Liver (tissue), 9 donors: Measurements from ENCODE around the gene HSF4. TPM values are rescaled to one million over a fixed set of nuclear protein-coding genes. Genes with fewer than 3 reads are reported as not detected.

ENCODE experiments used
- DNase-seq: peaks from one replicate; pipeline ENCODE4 v3.0.0-alpha.2; 2017; ENCODE audit warnings: low spot score
- H3K27ac ChIP-seq, 2 donors: one replicate each; pipeline ENCODE4 v1.7.0; 2013; ENCODE audit warnings: inconsistent platforms in 2 of 2, low read length in 2 of 2, control low read depth in 1 of 2, low read depth in 1 of 2, mild to moderate bottlenecking in 1 of 2
- H3K27me3 ChIP-seq, 4 donors: one replicate each; pipeline versions ENCODE4 v1.6.1 to v1.7.0; 2013; ENCODE audit warnings: low read length in 3 of 4, inconsistent platforms in 1 of 4, mild to moderate bottlenecking in 1 of 4, moderate library complexity in 1 of 4; ENCODE audit not compliant: control insufficient read depth in 4 of 4, insufficient read depth in 4 of 4
- H3K36me3 ChIP-seq, 4 donors: one replicate each; pipeline versions ENCODE4 v1.6.1 to v1.7.0; 2013; ENCODE audit warnings: low read length in 3 of 4, mild to moderate bottlenecking in 3 of 4, low read depth in 1 of 4, moderate library complexity in 1 of 4; ENCODE audit not compliant: control insufficient read depth in 4 of 4, insufficient read depth in 3 of 4
- H3K4me1 ChIP-seq, 4 donors: one replicate each; pipeline versions ENCODE4 v1.6.1 to v1.7.0; 2013; ENCODE audit warnings: low read length in 3 of 4, mild to moderate bottlenecking in 3 of 4, moderate library complexity in 1 of 4; ENCODE audit not compliant: control insufficient read depth in 4 of 4, insufficient read depth in 4 of 4
- H3K4me3 ChIP-seq, 3 donors: one replicate each; pipeline versions ENCODE4 v1.6.1 to v1.7.0; 2013; ENCODE audit warnings: low read length in 3 of 3, control low read depth in 1 of 3, low read depth in 1 of 3, mild to moderate bottlenecking in 1 of 3
- H3K9ac ChIP-seq, 2 donors: one replicate each; pipeline ENCODE4 v1.7.0; 2013; ENCODE audit warnings: low read length in 2 of 2, mild to moderate bottlenecking in 2 of 2, moderate library complexity in 2 of 2, control low read depth in 1 of 2, low read depth in 1 of 2
- H3K9me3 ChIP-seq, 4 donors: one replicate each; pipeline versions ENCODE4 v1.6.1 to v1.7.0; 2013; ENCODE audit warnings: low read length in 3 of 4; ENCODE audit not compliant: control insufficient read depth in 4 of 4
- ATF3 ChIP-seq: IDR thresholded peaks from 2 replicates; pipeline ENCODE4 v1.6.1; 2016; ENCODE audit warnings: antibody characterized with exemption
- FOXA1 ChIP-seq: IDR thresholded peaks from 2 replicates; pipeline ENCODE4 v1.6.1; 2016; ENCODE audit warnings: antibody characterized with exemption
- FOXA2 ChIP-seq: IDR thresholded peaks from 2 replicates; pipeline ENCODE4 v1.6.1; 2016; ENCODE audit warnings: antibody characterized with exemption
- GABPA ChIP-seq, 2 donors: IDR thresholded peaks in 1 of 2; conservative IDR thresholded peaks in 1 of 2; 2 replicates each; pipeline ENCODE4 v1.6.1; 2016; ENCODE audit warnings: antibody characterized with exemption in 2 of 2, mild to moderate bottlenecking in 1 of 2, moderate library complexity in 1 of 2
- HNF4A ChIP-seq, 2 donors: conservative IDR thresholded peaks; 2 replicates each; pipeline ENCODE4 v1.6.1; 2016; ENCODE audit warnings: antibody characterized with exemption in 2 of 2, mild to moderate bottlenecking in 2 of 2
- HNF4G ChIP-seq: IDR thresholded peaks from 2 replicates; pipeline ENCODE4 v1.6.1; 2016; ENCODE audit warnings: antibody characterized with exemption
- JUND ChIP-seq, 2 donors: IDR thresholded peaks; 2 replicates each; pipeline ENCODE4 v1.6.1; 2016; ENCODE audit warnings: antibody characterized with exemption in 2 of 2
- NR2F2 ChIP-seq: IDR thresholded peaks from 2 replicates; pipeline ENCODE4 v1.6.1; 2016; ENCODE audit warnings: antibody characterized with exemption
- RAD21 ChIP-seq, 2 donors: IDR thresholded peaks; 2 replicates each; pipeline ENCODE4 v1.6.1; 2016; ENCODE audit warnings: antibody characterized with exemption in 2 of 2, mild to moderate bottlenecking in 2 of 2
- RXRA ChIP-seq, 2 donors: IDR thresholded peaks; 2 replicates each; pipeline ENCODE4 v1.6.1; 2017 to 2018; ENCODE audit warnings: antibody characterized with exemption in 2 of 2, mild to moderate bottlenecking in 1 of 2
- SP1 ChIP-seq: IDR thresholded peaks from 2 replicates; pipeline ENCODE4 v1.6.1; 2018; ENCODE audit warnings: antibody characterized with exemption, mild to moderate bottlenecking
- TAF1 ChIP-seq: conservative IDR thresholded peaks from 2 replicates; pipeline ENCODE4 v1.6.1; 2016; ENCODE audit warnings: antibody characterized with exemption, mild to moderate bottlenecking
- YY1 ChIP-seq: IDR thresholded peaks from 2 replicates; pipeline ENCODE4 v1.6.1; 2016; ENCODE audit warnings: antibody characterized with exemption, mild to moderate bottlenecking
- ZBTB33 ChIP-seq: IDR thresholded peaks from 2 replicates; pipeline ENCODE4 v1.6.1; 2016; ENCODE audit warnings: antibody characterized with exemption
- WGBS: extraction: QIAGEN DNeasy Blood & Tissue Kit; methylation state at CpG from one replicate; pipeline ENCODE4 v1.1.7; 2013; 5-methylcytosine and 5-hydroxymethylcytosine counted together
- polyA plus RNA-seq, 2 donors: library from polyadenylated mRNA; stranded (reverse) in 1 of 2; unstranded in 1 of 2; fragments of 200-250 nt in 1 of 2; fragments of >200 nt in 1 of 2; fragmentation: Nextera tagmentation in 1 of 2; extraction: Ambion mirVana in 1 of 2; gene quantifications; one replicate each; pipeline versions ENCODE4 v1.2.1 to v1.2.3, GENCODE V29; 2013 to 2015
- total RNA-seq, 2 donors: library from RNA; depleted of rRNA; stranded (reverse); fragments of >200 nt; gene quantifications; one replicate each; pipeline ENCODE4 v1.2.3, GENCODE V29; 2014
- TF ChIP-seq, protein P1 (sequence below): IDR thresholded peaks from 2 replicates; pipeline ENCODE4 v1.6.1; 2016; ENCODE audit warnings: antibody characterized with exemption
- TF ChIP-seq, protein P2 (sequence below): fragments of 150-350 bp; IDR thresholded peaks from 2 replicates; pipeline ENCODE4 v1.5.1; 2017; ENCODE audit warnings: improper control_type of control experiment, low read depth, low read length; ENCODE audit not compliant: missing input control
- donor health status: healthy.
- donor health status: healthy.
- donor health status: healthy.
- donor health status: healthy.
- donor health status: healthy.

Gene HSF4
- total and polyA plus RNA-seq, 4 donors: 0.42 to 5.1 (median 4.3) TPM

GRCh38 chr16:67116388-67117311, 47.9 kb upstream of the HSF4 start (continued):
- TF ChIP-seq ZBTB33 (no peak), JUND (IDR thresholded peaks at IDR 0.05) (peak in 1 of 2 donors; percentile 43), ATF3 (no peak), SP1 (no peak), NR2F2 (no peak), RAD21 (IDR thresholded peaks at IDR 0.05) (no peak), HNF4A (conservative IDR thresholded peaks at IDR 0.05) (peak in 1 of 2 donors; percentile 39), GABPA (IDR thresholded peaks at IDR 0.05 in 1 of 2, conservative IDR thresholded peaks at IDR 0.05 in 1 of 2) (no peak), RXRA (IDR thresholded peaks at IDR 0.05) (peak in 1 of 2 donors; percentile 9), FOXA1 (no peak)
- TF ChIP-seq, protein P1, sequence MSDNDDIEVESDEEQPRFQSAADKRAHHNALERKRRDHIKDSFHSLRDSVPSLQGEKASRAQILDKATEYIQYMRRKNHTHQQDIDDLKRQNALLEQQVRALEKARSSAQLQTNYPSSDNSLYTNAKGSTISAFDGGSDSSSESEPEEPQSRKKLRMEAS: peak; percentile 6

DNA sequence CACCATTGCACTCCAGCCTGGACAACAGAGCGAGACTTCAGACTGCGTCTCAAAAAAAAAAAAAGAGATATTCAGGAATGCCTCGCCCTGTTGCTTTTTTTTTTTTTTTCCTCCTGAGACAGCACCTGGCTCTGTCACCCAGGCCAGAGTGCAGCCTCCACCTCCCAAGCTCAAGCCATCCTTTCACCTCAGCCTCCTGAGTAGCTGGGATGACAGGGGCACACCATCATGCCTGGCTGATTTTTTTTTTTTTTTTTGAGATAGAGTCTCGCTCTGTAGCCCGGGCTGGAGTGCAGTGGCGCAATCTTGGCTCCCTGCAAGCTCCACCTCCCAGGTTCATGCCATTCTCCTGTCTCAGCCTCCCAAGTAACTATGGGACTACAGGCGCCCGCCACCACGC, 46.8 kb upstream of the HSF4 start:
- Histone ChIP-seq H3K4me1 (peaks cover 6 to 42% (median 31%) of the 10 kb centered on the region in 4 donors), H3K27me3 (no peaks in the 10 kb centered on the region), H3K4me3 (no peak overlapping the region), H3K9me3 (no peaks in the 10 kb centered on the region), H3K9ac (no peak overlapping the region), H3K36me3 (peaks cover 11 to 26% (median 17%) of the 10 kb centered on the region in 4 donors), H3K27ac (no peak overlapping the region)
- 89% methylated on average over 9 of the region's 9 CpGs for WGBS
- no peak for TF ChIP-seq NR2F2
- TF ChIP-seq GABPA (IDR thresholded peaks at IDR 0.05 in 1 of 2, conservative IDR thresholded peaks at IDR 0.05 in 1 of 2): no peak
- TF ChIP-seq SP1: no peak
- no peak for TF ChIP-seq JUND (IDR thresholded peaks at IDR 0.05)
- no peak for TF ChIP-seq HNF4G
- no peak for TF ChIP-seq TAF1
- TF ChIP-seq, protein P2, sequence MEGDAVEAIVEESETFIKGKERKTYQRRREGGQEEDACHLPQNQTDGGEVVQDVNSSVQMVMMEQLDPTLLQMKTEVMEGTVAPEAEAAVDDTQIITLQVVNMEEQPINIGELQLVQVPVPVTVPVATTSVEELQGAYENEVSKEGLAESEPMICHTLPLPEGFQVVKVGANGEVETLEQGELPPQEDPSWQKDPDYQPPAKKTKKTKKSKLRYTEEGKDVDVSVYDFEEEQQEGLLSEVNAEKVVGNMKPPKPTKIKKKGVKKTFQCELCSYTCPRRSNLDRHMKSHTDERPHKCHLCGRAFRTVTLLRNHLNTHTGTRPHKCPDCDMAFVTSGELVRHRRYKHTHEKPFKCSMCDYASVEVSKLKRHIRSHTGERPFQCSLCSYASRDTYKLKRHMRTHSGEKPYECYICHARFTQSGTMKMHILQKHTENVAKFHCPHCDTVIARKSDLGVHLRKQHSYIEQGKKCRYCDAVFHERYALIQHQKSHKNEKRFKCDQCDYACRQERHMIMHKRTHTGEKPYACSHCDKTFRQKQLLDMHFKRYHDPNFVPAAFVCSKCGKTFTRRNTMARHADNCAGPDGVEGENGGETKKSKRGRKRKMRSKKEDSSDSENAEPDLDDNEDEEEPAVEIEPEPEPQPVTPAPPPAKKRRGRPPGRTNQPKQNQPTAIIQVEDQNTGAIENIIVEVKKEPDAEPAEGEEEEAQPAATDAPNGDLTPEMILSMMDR: no peak
- no peak for TF ChIP-seq RAD21 (IDR thresholded peaks at IDR 0.05)
- TF ChIP-seq YY1: no peak
- TF ChIP-seq FOXA2: no peak
- no peak for TF ChIP-seq ZBTB33
- TF ChIP-seq RXRA (IDR thresholded peaks at IDR 0.05): no peak
- DNase-seq: no peak
